Stimulated activated CD4-positive, alpha-beta T cell treated with anti-CD3 and anti-CD28 coated beads, Interleukin-2, amount 100 ng/mL, for 4 hours (primary cell): ENCODE results near the gene PCSK4.
"Not testable (repeated sequence)": the region's sequence is repeated elsewhere in the genome, so short reads cannot be mapped to it uniquely, and the experiment has no call there.

Experiments used
- DNase-seq: peaks from one replicate; pipeline ENCODE4 v3.0.0-alpha.2; 2020; ENCODE audit warnings: low read depth

Gene PCSK4

DNA sequence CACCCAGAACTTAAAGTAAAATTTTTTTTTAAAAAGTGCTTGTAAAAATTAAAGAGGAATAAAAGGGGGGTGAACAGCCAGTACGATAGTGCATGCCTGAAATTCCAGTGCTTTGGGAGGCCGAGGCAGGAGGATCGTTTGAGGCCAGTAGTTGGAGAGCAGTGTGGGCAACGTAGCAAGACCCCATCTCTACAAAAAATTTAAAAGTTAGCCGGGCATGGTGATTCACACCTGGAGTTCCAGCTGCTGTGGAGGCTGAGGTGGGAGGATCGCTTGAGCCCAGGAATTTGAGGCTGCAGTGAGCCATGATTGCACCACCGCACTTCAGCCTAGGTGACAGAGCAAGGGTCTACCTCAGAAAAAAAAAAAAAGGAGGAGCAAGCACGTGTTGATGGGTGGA, 14.9 kb upstream of the PCSK4 start:
- DNase-seq: no peak

DNA sequence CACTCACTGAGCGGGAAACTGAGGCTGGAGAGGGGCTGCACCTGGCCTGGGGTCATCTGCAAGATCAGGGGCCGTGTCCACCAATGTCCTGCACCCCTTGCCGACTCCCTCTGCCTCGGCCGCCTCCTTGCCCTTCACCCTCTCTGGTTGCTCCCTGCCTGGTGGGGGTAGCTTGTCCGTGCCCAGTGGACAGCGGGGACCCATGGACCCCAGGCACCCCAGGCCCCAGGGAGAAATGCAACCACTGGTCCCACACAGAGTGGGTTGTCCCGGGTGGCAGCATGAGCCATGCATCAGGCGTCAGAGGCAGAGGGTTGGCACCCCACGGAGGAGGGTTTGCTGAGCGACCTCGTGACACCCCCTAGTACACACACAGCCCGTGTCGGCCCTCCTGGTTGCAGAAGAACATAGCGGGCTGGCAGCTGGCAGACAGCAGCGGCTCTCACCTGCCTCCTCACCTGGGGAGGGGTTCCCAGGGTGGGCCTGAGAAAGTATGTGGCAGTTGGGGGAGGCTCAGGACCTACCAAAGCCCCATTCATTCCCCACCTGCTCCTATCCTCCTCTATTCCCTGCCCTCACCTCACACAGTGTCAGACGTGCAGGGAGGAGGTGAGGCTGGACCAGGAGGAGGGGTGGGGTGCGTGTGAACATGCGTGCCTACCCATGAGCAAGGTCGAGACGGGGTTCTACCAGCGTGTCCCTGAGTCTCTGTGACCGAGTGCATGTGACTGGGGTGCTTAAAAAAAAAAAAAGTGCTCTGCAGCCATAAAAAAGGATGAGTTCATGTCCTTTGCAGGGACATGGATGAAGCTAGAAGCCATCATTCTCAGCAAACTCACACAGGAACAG, 14.0 kb upstream of the PCSK4 start:
- DNase-seq: no peak

DNA sequence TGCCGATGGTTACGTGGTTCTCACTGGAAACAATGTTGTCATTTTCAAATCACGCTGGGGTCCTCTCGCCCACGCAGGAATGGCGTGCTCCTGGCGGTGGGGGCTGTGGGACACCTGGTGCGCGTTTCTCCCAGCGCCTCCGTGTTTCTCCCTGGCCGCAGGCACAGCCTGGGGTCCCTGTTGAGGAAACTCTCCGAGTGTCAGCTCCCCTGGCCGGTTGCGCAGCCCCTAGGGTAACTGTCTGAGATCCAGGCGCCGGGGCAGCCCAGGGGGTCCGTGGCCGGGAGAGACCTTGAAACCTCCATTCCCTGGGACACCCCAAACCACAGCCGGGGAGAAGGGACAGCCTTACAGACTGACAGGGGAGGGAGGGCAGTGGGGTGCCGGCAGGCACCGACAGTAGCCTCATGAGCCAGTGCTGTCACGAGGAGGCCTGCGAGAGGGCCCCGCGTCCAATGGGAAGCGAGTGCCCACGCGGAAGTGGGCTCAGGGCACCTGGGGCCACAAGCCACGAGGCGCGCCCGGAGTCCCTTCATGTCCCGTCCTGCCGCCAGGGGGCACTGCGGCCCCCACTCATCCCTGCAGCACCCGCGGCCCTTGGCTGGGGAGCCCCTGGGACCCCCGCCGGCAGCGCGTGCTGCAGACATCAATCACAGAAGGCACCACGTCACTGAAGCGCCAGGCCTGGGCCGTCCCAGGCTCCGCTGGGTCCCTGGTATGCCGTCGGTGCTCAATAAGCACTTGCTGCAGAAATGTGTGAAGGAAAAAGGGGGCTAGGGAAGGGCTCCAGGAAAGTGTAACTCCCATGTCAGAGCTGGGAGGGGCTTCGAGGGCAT, 13.2 kb upstream of the PCSK4 start:
- DNase-seq: peak; percentile 43

DNA sequence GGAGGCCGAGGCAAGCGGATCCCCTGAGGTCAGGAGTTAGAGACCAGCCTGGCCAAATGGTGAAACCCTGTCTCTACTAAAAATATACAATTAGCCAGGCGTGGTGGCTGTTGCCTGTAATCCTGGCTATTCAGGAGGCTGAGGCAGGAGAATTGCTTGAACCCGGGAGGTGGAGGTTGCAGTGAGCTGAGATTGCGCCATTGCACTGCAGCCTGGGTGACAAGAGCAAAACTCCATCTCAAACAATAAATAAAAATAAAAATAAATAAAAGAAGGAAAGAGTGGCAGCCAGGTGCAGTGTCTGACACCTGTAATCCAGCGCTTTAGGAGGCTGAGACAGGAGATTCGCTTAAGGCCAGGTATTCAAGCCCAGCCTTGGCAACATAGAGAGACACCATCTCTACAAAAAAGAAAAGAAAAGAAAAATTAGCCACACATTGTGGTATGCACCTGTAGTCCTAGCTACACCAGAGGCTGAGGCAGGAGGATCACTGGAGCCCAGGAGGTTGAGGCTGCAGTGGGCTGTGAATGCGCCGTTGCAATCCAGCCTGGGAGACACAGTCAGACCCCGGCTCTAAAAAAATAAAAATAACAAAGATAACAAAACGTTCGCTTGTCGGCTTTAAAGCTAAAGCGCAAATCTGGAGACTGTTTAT, 12.4 kb upstream of the PCSK4 start:
- no peak for DNase-seq

DNA sequence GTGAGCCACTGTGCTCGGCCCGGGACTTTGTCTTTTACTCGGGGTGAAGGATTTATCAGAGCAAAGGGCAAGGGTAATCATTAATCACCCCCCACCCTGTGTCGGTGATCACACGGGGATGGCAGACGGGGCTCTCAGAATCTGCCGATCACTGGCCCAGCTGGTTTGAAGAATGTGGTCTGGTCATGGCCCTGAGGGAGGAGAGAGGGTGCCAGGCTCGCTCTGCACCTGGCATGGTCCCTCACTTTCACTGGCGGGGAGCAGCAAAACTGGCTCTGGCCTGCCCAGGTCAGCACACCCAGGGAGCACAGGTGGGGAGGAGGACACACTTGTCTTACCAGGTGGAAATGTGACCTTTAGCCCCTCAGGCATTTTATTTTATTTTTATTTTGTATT, 11.0 kb upstream of the PCSK4 start:
- no peak for DNase-seq

DNA sequence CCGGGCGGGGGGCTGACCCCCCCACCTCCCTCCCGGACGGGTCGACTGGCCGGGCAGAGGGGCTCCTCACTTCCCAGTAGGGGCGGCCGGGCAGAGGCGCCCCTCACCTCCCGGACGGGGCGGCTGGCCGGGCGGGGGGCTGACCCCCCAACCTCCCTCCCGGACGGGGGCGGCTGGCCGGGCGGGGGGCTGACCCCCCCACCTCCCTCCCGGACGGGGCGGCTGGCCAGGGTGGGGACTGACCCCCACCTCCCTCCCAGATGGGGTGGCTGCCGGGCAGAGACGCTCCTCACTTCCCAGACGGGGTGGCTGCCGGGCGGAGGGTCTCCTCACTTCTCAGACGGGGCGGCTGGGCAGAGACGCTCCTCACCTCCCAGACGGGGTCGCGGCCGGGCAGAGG, 9.1 kb upstream of the PCSK4 start:
- not testable (repeated sequence) for DNase-seq

DNA sequence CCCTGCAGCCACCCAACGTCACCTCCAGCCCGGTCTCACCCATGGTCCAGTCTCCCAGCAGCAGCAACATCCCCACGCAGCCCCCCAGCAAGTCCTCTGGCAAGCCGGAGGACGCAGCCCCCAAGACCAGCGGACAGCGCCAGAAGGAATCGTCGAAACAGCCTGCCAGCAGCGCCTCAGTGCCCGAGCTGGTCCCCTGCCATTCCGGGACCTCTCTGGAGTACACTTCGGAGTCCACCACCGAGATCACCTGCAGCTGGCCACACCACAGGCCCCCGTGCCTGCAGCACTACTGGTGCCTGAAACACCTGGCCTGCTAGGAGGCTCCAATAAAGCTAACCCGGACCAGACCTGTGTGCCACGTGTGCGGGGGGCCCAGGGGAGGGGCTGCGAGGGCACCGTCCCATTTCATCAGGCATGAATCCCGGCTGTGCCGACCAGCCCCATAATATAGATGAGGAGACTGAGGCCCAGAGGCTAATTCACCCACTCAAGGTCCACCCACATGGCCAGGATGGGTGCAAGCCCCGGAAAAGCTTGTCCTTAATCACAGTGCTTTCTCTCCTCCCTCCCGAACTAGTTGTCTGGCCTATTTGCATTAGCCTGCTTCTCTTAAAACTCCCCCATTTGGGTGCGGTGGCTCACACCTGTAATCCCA, 7.6 kb upstream of the PCSK4 start:
- no peak for DNase-seq

DNA sequence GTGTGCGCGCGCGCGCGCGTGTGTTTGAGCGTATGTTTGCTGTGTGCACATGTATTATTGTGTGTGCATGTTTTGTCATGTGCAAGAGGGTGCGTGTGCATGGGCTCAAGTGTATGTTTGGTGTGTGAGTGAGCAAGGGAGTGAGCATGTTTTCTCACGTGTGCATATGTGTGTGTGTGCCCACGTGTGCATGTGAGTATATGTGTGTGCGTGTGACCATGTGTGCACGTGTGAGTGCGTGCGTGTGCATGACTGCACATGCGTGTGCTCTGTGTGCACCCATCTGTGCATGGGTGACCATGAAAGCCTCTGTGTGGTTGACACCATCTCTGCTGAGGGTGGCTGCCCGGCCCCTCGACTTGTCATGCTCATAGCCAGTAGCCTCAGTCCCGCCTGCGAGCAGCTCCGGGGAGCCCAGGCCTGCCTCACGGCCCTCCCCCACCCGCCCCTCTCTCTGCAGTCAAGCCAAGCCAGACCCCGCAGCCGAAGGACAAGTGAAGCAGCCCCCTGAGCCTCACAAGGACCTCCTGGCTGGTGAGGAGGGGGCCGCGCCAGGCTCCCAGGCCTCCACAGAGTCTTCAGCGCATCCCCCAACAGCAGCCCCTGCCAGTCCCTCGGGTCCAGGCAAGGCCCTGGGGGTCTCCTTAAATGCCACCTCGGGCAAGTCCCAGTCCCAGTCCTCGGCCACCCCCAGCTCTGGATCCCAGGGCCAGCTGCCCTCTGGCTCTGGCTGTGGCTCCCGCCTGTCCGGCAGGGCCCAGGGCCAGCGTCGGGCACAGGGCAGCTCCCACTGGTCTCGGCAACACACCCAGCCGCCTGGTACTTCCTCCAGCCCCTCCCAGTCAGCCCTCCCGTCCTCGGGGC, 6.8 kb upstream of the PCSK4 start:
- no peak for DNase-seq

DNA sequence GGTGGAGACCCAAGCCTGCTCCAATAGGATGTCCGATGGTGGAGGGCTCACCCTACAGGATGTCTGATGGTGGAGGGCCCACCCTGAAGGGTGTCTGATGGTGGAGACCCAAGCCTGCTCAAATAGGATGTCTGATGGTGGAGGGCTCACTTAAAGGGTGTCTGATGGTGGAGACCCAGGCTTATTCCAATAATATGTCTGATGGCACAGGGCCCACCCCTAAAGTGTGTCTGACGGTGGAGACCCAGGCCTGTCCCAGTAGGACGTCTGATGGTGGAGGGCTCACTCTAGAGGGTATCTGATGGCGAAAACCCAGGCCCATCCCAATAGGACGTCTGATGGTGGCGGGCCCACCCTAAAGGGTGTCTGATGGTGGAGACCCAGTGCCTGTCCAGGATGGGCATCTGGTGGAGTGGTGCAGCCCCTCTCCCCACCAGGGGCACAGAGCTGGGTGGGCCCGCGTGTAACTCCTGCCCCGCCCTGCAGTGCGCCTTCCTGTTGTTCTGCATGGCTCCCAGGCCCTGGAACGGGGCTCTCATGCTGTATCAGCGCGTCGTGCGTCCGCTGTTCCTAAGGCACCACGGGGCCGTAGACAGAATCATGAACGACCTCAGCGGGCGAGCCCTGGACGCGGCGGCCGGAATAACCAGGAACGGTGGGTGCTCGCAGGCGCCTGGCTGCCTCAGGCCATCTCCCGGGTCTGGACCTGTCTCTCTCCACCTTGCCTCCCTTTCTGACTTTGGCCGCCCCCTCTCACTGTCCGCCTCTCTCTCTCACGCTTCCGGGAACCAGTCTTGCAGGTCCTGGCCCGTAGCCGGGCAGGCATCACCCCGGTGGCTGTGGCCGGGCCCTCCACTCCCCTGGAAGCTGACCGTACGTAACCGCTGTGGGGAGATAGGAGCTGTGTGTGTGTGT, 5.9 kb upstream of the PCSK4 start:
- DNase-seq: no peak

DNA sequence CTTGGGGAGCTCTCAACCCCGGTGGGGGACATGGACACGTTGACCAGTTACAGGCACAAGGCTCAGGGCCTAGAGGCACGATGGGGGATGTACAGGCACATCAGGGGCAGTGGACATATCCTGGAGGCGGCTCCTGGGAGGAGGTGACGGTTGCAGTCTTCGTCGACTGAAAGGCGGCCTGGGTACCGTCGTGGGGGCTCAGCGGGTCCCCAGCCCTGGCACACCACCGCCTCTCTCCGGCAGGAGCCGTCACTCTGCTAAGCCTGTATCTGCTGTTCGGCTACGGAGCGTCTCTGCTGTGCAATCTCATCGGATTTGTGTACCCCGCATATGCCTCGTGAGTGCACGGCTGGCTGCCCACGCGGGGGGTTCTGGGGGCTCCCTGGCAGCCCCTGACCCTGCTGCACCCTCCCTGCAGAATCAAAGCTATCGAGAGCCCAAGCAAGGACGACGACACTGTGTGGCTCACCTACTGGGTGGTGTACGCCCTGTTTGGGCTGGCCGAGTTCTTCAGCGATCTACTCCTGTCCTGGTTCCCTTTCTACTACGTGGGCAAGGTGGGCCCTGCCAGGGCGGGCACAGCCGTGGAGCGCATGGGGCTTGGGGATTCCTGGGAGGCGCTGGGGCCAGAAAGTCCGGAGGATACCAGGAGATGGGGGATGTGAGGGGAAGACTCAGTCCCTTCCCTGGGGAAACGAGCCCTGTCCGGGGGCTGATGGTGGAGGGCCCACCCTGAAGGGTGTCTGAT, 5.1 kb upstream of the PCSK4 start:
- no peak for DNase-seq

DNA sequence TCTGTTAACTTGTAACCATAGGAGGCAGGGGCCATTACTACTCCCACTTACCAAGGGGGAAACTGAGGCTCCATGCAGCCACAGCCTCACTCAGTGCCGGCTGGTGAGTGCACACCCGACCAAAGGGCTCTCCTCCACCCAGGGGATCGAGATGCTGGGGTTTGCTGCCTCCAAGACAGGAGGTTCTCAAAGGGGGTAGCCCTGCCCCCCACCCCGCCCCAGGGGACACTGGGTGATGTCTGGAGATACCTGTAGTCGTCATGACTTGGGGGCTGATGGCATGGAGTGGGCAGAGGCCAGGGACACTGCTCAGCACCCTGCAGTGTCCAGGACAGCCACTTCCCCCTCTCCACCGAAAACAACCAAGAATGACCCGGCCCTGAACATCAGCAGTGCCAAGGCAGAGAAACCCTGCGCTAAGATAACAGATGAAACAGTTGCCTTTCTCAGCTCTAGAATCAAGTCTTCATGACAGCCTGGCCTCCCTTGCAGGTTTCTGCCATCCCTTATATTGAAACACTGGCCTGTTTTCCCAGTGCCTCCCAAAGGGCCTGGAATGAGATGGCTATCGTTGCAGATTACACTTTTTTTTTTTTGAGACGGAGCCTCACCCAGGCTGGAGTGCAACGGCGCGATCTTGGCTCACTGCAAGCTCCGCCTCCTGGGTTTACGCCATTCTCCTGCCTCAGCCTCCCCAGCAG, 4.1 kb upstream of the PCSK4 start:
- DNase-seq: no peak

DNA sequence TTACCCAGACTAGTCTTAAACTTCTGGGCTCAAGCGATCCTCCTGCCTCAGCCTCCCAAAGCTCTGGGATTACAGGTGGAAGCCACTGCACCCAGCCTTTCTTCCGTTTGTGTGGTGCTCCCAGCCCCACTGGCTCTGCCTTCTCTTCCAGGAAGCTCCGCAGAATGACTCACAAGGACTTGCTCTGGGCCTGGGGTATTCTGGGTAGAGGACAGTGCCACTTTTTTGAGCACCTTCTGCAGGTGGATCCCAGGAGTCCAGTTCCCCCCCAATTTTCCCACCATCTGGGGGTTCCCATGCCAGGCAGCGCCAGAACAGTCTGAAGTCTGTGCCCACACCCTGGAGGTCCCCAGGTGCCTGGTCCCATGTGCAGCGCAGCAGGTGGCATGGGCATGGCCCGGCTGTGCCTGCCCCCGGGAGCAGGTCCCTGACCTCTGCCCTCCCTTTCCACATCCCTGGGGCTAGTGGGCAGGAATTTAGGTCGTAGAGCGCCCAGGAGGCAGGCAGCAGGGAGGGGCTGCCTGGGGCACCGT, 2.4 kb upstream of the PCSK4 start:
- DNase-seq: no peak

DNA sequence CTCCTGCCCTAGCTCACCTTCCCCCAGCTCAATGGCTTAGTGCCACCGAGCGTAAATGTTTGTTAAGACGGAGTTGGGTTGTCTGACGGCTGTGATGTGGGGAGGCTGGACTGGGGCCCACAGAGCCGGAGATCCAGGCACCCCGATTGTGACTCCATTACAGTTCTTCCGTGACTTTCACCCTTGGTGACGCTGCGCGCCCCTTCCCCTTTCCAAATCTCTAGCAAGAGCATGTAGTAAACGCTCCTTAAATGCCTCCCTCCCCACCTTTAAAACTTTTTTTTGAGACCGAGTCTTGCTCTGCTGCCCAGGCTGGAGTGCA, 1.7 kb upstream of the PCSK4 start:
- DNase-seq: no peak

DNA sequence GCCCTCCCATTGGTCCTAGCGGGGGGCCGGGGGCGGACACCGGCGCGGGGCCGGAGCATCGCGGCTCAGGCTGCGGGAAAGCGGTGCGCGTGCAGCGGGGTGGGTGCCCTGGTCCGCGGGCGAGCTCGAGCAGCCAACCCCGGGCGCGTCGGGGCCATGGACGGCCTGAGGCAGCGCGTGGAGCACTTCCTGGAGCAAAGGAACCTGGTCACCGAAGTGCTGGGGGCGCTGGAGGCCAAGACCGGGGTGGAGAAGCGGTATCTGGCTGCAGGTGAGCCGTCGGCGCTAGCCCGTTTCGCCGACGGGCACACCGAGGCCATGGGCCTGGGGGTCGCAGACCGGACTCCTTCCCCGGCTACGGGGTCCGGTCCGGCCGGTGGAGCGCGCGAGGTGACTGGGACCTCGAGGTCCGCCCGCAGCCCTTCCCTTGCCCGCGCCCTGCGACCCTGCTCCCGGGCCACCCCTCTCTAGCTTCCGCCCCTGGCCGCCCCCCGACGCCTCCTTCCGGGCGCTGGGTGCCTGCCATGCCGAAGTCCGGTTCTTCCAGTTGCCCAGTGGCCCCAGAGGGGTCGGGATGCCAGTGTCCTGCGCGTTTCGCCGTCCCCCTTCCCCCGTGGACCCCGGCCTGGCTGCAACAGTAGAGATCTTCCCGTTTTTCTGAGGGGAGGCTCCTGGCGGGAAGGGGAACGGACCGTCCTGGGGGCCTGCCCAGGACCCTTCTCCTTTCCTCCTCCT, 1.1 kb upstream of the PCSK4 start, which contains the start of gene REEP6:
Gene REEP6, plus strand, starts transcription at position 68 of the 735 bp plus-strand sequence. Its CDS starts 89 bp downstream, at position 157.
- no peak for DNase-seq

DNA sequence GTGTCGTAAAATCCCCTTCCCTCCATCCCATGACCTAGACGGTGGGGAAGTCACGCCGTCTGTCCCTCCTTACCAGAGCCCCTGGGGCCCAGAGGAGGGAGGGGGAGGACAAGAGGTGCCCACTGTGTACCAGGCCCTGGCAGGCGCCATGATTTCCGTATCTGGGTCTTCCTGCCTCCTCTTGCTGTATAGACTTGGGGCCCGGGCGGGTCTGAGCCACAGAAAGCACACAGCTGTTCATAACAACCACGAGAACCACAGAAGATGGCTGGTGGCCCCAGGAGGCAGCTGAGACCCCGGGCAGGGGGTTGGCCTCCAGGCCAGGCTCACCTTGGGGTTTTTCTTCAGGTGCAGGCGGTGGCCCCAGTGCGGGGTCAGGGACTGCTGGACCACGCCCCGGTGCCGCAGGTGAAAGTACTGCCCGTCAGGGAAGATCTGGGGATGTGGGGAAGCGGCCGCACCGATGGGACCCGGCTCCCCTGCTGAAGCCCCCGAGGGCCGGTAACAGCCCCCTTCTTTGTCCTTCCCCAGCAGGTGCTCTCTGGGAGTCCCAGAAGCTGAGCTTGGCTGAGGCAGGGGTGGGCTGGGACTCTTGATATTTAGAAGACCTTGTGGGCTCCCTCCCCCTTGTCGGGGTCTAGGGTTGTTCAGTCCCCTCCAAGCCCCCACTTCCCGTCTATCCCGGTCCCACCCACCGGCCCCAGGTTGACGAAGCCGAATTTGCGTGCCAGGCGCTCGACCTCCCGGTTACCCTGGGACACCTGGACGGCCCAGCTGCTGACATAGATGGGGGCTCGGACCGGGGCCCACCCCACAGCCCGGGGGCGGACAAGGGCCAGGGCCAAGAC, 463 bp downstream of the PCSK4 start:
- DNase-seq: no peak

DNA sequence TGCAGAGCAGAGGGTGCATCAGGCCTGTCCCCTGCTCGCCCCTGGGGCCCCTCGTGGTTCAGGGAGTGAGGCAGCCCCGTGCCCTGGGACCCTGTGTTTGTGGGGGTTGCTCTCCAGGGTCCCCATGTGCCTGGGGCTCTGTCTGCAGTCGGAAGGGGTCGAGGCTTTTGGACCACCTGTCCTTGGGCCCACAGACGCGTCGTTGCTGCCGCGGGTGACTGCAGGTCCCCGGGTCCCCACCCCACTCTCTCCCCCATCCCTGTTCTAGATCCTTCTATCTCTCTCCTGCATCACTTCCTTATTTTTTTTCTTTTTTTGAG, 1.9 kb downstream of the PCSK4 start:
- no peak for DNase-seq
